GM12878 (cell line): ENCODE data around the gene TAF6. TPM values are rescaled to one million over a fixed set of nuclear protein-coding genes. Genes with fewer than 3 reads are reported as not detected.

Source experiments
- ATAC-seq: fragments of 200-7000 bp; cut with Tn5 transposase; 3 replicates; pipeline ENCODE4 v1.9.1; 2020; ENCODE audit warnings: mild to moderate bottlenecking, moderate library complexity
- BruUV-seq: library from RNA; stranded (reverse); fragments of 400-500 nt; replicated peaks from 2 replicates; lab custom pipeline; 2021; lab: Mats Ljungman, UMichigan
- CTCF ChIA-PET: fragments of 300-600 bp; sonication (Branson Sonifier 250); formaldehyde crosslinking; extraction: SDS; loops from one replicate; lab custom pipeline; 2021; ENCODE audit warnings: inconsistent platforms; lab: Yijun Ruan, JAX
- POLR2A ChIA-PET: fragments of 350-600 bp; formaldehyde crosslinking; extraction: SDS; loops from one replicate; lab custom pipeline; 2021; ENCODE audit warnings: inconsistent platforms; lab: Charles Lee
- RAD21 ChIA-PET: fragments of 300-600 bp; sonication (Branson Sonifier 250); formaldehyde crosslinking; loops from one replicate; lab custom pipeline; 2023; ENCODE audit warnings: antibody characterized with exemption; ENCODE audit not compliant: unreplicated experiment; lab: Charles Lee
- SMC1A ChIA-PET: fragments of 300-600 bp; sonication (Branson Sonifier 250); formaldehyde crosslinking; loops from one replicate; lab custom pipeline; 2023; ENCODE audit not compliant: unreplicated experiment, uncharacterized antibody; lab: Charles Lee
- DNase-seq: peaks from one replicate; pipeline ENCODE4 v3.0.0-alpha.2; 2011; ENCODE audit warnings: low read depth, low spot score
- FAIRE-seq: peaks from 3 replicates; lab custom pipeline; 2011; peaks lifted over from hg19 to GRCh38; lab: Jason Lieb, UNC
- H2AFZ ChIP-seq: 2 replicates; pipeline ENCODE4 v1.6.0; 2011; ENCODE audit warnings: low read depth, low read length, control low read depth; ENCODE audit not compliant: control insufficient read depth
- H3K27ac ChIP-seq: 2 replicates; pipeline ENCODE4 v1.5.1; 2011; ENCODE audit warnings: control low read depth; ENCODE audit not compliant: control insufficient read depth, insufficient read depth
- H3K27me3 ChIP-seq, 2 experiments: replicated peaks in 1 of 2; 2 replicates each; pipeline versions ENCODE4 v1.6.0 to v1.6.1; 2011; ENCODE audit warnings: low read length in 1 of 2; ENCODE audit not compliant: control insufficient read depth in 2 of 2, insufficient read depth in 2 of 2
- H3K36me3 ChIP-seq, 2 experiments: 2 replicates each; pipeline ENCODE4 v1.5.1; 2011; ENCODE audit warnings: low read length in 1 of 2; ENCODE audit not compliant: control insufficient read depth in 2 of 2, insufficient read depth in 2 of 2
- H3K4me1 ChIP-seq: 2 replicates; pipeline ENCODE4 v1.6.1; 2011; ENCODE audit warnings: mild to moderate bottlenecking, low read length, moderate library complexity, mixed read lengths; ENCODE audit not compliant: control insufficient read depth, insufficient read depth
- H3K4me2 ChIP-seq: 2 replicates; pipeline ENCODE4 v1.6.0; 2011; ENCODE audit warnings: control low read depth; ENCODE audit not compliant: control insufficient read depth, insufficient read depth
- H3K4me3 ChIP-seq: fragments of 200-600 bp; sonication (generic); 2 replicates; pipeline ENCODE4 v1.5.1; 2016
- H3K79me2 ChIP-seq: 2 replicates; pipeline ENCODE4 v1.6.0; 2011; ENCODE audit warnings: low read length; ENCODE audit not compliant: control insufficient read depth, insufficient read depth
- H3K9ac ChIP-seq: 2 replicates; pipeline ENCODE4 v1.8.0; 2011; ENCODE audit warnings: low read length, control low read depth, mixed read lengths; ENCODE audit not compliant: control insufficient read depth, insufficient read depth
- H3K9me3 ChIP-seq: replicated peaks from 3 replicates; pipeline ENCODE4 v1.5.1; 2011; ENCODE audit warnings: mild to moderate bottlenecking, low read length; ENCODE audit not compliant: control insufficient read depth, insufficient read depth
- H4K20me1 ChIP-seq: 2 replicates; pipeline ENCODE4 v1.6.0; 2011; ENCODE audit not compliant: control insufficient read depth, insufficient read depth
- KDM1A ChIP-seq: fragments of 200-600 bp; sonication (generic); IDR thresholded peaks from 2 replicates; pipeline ENCODE4 v1.6.1; 2016; ENCODE audit warnings: borderline replicate concordance
- MXI1 ChIP-seq: fragments of 150-350 bp; IDR thresholded peaks from 2 replicates; pipeline ENCODE4 v1.6.1; 2011; ENCODE audit warnings: low read depth, mild to moderate bottlenecking, inconsistent platforms, low read length, improper control_type of control experiment
- PAX5 ChIP-seq: IDR thresholded peaks from 2 replicates; pipeline ENCODE4 v1.6.1; 2011; ENCODE audit warnings: low read depth, low read length, borderline replicate concordance
- POLR2AphosphoS5 ChIP-seq: IDR thresholded peaks from 2 replicates; pipeline ENCODE4 v1.6.1; 2011; ENCODE audit warnings: mild to moderate bottlenecking, low read length, inconsistent platforms
- SUZ12 ChIP-seq: fragments of 200-600 bp; sonication (generic); IDR thresholded peaks from one replicate; pipeline ENCODE4 v1.6.1; 2018; ENCODE audit warnings: antibody characterized with exemption, mild to moderate bottlenecking; ENCODE audit not compliant: unreplicated experiment
- WGBS: methylation state at CpG from one replicate; pipeline ENCODE4 v1.1.6; 2016; ENCODE audit warnings: low lambda C conversion rate; ENCODE audit not compliant: insufficient replicate concordance, insufficient coverage; ENCODE audit errors: missing lambda C conversion rate; 5-methylcytosine and 5-hydroxymethylcytosine counted together
- in situ Hi-C: fragments of 300-500 bp; cut with MboI; formaldehyde crosslinking; loops from 9 replicates; pipeline ENCODE4 v1.14.3; 2018; ENCODE audit warnings: mixed read lengths
- intact Hi-C: fragments of 100-400 bp; cut with micrococcal nuclease; formaldehyde crosslinking; loops from one replicate; pipeline ENCODE4 v1.14.2; 2022; ENCODE audit not compliant: unreplicated experiment
- polyA plus RNA-seq, 11 experiments: library from polyadenylated mRNA; depleted of rRNA in 4 of 11; unstranded in 6 of 11; stranded (reverse) in 5 of 11; fragments of >200 nt; fragmentation: Nextera tagmentation in 4 of 11; fragmentation: Illumina TruSeq in 1 of 11; extraction: Ambion mirVana in 4 of 11; extraction: Trizol in 1 of 11; gene quantifications; 1 replicate in 1 of 11; 2 replicates in 10 of 11; pipeline versions ENCODE4 v1.2.1 to v1.2.3, GENCODE V29; 2011 to 2016; ENCODE audit warnings: inconsistent platforms in 2 of 11, missing spikeins in 2 of 11, low read depth in 1 of 11
- total RNA-seq, 4 experiments: library from RNA; depleted of rRNA in 3 of 4; stranded (reverse); fragments of >200 nt in 3 of 4; fragmentation: Illumina TruSeq in 1 of 4; extraction: Trizol in 1 of 4; gene quantifications; 2 replicates each; pipeline versions ENCODE4 v1.2.1 to v1.2.3, GENCODE V29; 2013 to 2021

The TAF6 gene
- total and polyA plus RNA-seq, 10 of the 15 experiments (the other 5 are each of a cell fraction or from before 2014, with no cell fraction given) = 0.27 to 42.6 (median 17.0) TPM

DNA sequence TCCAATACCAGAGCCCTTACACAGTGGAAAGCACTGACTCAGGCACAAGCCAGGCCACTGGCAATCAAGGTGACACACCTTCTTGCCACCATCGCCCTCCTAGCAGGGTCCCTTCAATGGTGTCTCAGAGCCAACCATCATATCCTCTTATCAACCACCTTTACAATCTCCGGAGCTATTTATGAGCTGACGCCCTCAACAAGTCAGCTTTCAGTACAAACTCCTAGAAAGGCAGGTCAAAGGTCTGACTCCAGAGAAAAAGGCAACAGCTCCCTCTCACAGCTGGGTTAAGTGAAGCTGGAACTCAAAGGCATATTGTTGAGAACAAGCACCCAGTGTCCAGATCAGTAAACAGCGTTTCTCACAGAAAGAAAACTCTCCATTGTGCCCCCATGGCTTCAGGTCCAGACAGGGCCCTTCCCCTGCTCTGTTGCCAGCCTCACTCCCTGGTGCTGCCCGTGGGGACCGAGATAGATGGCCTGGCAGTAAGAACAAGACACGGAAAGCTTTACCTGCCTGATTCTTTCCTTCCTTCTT, 40.1 kb downstream of the TAF6 start:
- CTCF ChIA-PET = interaction anchor here (1.1 to 1.5 kb wide), 3 partner anchors 20 to 101 kb away, joined by 3 read pairs; no protein-coding TSS in a partner anchor
- no peak overlapping the region for H3K9ac ChIP-seq

DNA sequence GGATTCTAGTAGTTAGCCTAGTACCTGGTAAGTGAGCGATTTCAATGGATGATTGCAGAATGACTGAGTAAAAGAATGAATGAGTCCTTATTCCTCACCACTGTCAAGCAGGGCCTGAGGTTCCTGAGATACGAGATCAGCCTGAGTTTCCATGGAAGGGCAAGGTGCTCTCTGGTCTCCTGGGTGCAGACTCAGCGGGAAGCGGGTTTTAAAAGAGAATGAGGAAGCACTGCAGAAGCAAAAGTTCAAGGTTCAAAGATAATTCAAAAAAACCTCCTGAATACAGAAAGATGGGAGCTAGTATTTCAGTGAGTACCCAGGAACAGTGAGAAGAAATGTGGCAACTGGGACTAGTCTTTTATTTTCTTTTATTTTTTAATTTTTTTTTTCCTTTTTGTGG, 42.0 kb downstream of the TAF6 start:
- Histone ChIP-seq H3K27me3 (no peaks in the 10 kb centered on the region), H3K9me3 (peaks cover 12% of the 10 kb centered on the region; the same call in 2 of the 3 replicates), H3K4me1 (no peaks in the 10 kb centered on the region), H2AFZ (no peak overlapping the region), H3K27ac (no peak overlapping the region), H3K9ac (no peak overlapping the region), H3K4me2 (no peak overlapping the region), H3K36me3 (peaks cover 15 to 41% of the 10 kb centered on the region in 2 experiments), H3K79me2 (peaks cover 41% of the 10 kb centered on the region), H3K4me3 (no peak overlapping the region)
- intact Hi-C loops = no loop called here
- 97% methylated on average over 4 of the region's 4 CpGs for WGBS
- ChIA-PET SMC1A (interaction anchor here (1.0 kb wide), 2 partner anchors 12 to 27 kb away, joined by 3 read pairs; no protein-coding TSS in a partner anchor), CTCF (interaction anchor here (1.4 kb wide), 1 partner anchor 26 kb away, joined by 5 read pairs; no protein-coding TSS in a partner anchor), POLR2A (no interaction called here)
- in situ Hi-C loops = no loop called here
- FAIRE-seq = no peak
- no peak for TF ChIP-seq PAX5
- TF ChIP-seq MXI1 = no peak
- TF ChIP-seq, all 136 proteins: peak for 0
- H4K20me1 ChIP-seq = no peaks in the 10 kb centered on the region
- DNase-seq = no peak
- no peak for ATAC-seq
- BruUV-seq = no TSS peak
- RAD21 ChIA-PET = no interaction called here

More for the DNA sequence above, 40.1 kb downstream of the TAF6 start:
- FAIRE-seq = no peak
- TF ChIP-seq POLR2AphosphoS5 (0 out of 2 replicates have a peak, but pooled peaks have one; percentile 32), SUZ12 (no peak), KDM1A (no peak)
- ChIA-PET SMC1A (no interaction called here), POLR2A (interaction anchor here (1.0 to 1.3 kb wide), 2 partner anchors 7 to 24 kb away, joined by 3 read pairs; no protein-coding TSS in a partner anchor), RAD21 (no interaction called here)
- H3K27me3 ChIP-seq = no peaks in the 10 kb centered on the region
- H3K36me3 ChIP-seq = peaks cover 8 to 24% of the 10 kb centered on the region in 2 experiments
- H3K9me3 ChIP-seq = no peaks in the 10 kb centered on the region; the same call in 2 of the 3 replicates
- H3K4me1 ChIP-seq = peaks cover 4% of the 10 kb centered on the region
- no peak for DNase-seq
- H3K4me2 ChIP-seq = no peak overlapping the region
- in situ Hi-C loops = no loop called here
- H3K79me2 ChIP-seq = peaks cover 41% of the 10 kb centered on the region
- no peaks in the 10 kb centered on the region for H4K20me1 ChIP-seq
- intact Hi-C loops = no loop called here
- H3K27ac ChIP-seq = no peak overlapping the region
- H2AFZ ChIP-seq = no peak overlapping the region
- no peak overlapping the region for H3K4me3 ChIP-seq
- ATAC-seq = no peak
- WGBS = 93% methylated on average over 7 of the region's 7 CpGs
- no TSS peak for BruUV-seq
